K562 (cell line): ENCODE results near the gene OTC.

Experiments used
- ARID4B ChIP-seq: sonication (generic); formaldehyde crosslinking; IDR thresholded peaks from 2 replicates; pipeline ENCODE4 v1.8.0; 2022; ENCODE audit warnings: mild to moderate bottlenecking, missing genetic modification reagents
- CBFB ChIP-seq: sonication (generic); formaldehyde crosslinking; IDR thresholded peaks from 2 replicates; pipeline ENCODE4 v1.4.0; 2020; ENCODE audit warnings: mild to moderate bottlenecking, missing genetic modification reagents
- CHD1 ChIP-seq: fragments of 200-600 bp; sonication (generic); IDR thresholded peaks from one replicate; pipeline ENCODE4 v1.6.1; 2012; ENCODE audit warnings: mild to moderate bottlenecking, moderate library complexity, low read length, inconsistent platforms
- ERF ChIP-seq: fragments of 450-650 bp; formaldehyde crosslinking; IDR thresholded peaks from 2 replicates; pipeline ENCODE4 v1.4.0; 2020; ENCODE audit warnings: mild to moderate bottlenecking, mixed read lengths
- JUNB ChIP-seq: fragments of 450-650 bp; formaldehyde crosslinking; conservative IDR thresholded peaks from 2 replicates; pipeline ENCODE4 v1.4.0; 2020; ENCODE audit warnings: mild to moderate bottlenecking
- KDM1A ChIP-seq, 2 experiments: fragments of 450-650 bp; IDR thresholded peaks; 2 replicates each; pipeline ENCODE4 v1.6.1; 2016; ENCODE audit warnings: mild to moderate bottlenecking in 2 of 2
- ZBTB1 ChIP-seq: sonication (generic); formaldehyde crosslinking; IDR thresholded peaks from 2 replicates; pipeline ENCODE4 v1.8.1; 2023; ENCODE audit warnings: missing genetic modification reagents, low read depth, mild to moderate bottlenecking, borderline replicate concordance
- ZBTB40 ChIP-seq, 2 experiments: fragments of 450-650 bp in 1 of 2; sonication (generic) in 1 of 2; formaldehyde crosslinking in 1 of 2; IDR thresholded peaks; 2 replicates each; pipeline versions ENCODE4 v1.7.1 to v1.9.0; 2016 to 2022; ENCODE audit warnings: inconsistent platforms in 1 of 2, mild to moderate bottlenecking in 1 of 2, missing genetic modification reagents in 1 of 2
- TF ChIP-seq, protein P1 (sequence below): sonication (generic); formaldehyde crosslinking; IDR thresholded peaks from 2 replicates; pipeline ENCODE4 v1.8.1; 2023; ENCODE audit warnings: mild to moderate bottlenecking, missing genetic modification reagents, moderate library complexity

- TF ChIP-seq KDM1A (IDR thresholded peaks at IDR 0.05): no peak
- no peak for TF ChIP-seq JUNB (CRISPR knock-in tag)
- no peak for TF ChIP-seq ARID4B (CRISPR knock-in tag)
- no peak for TF ChIP-seq CBFB
- no peak for TF ChIP-seq CHD1
- TF ChIP-seq ZBTB1 (CRISPR knock-in tag): no peak
- TF ChIP-seq, protein P1, sequence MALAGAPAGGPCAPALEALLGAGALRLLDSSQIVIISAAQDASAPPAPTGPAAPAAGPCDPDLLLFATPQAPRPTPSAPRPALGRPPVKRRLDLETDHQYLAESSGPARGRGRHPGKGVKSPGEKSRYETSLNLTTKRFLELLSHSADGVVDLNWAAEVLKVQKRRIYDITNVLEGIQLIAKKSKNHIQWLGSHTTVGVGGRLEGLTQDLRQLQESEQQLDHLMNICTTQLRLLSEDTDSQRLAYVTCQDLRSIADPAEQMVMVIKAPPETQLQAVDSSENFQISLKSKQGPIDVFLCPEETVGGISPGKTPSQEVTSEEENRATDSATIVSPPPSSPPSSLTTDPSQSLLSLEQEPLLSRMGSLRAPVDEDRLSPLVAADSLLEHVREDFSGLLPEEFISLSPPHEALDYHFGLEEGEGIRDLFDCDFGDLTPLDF (CRISPR knock-in tag): no peak
- TF ChIP-seq ZBTB40 (IDR thresholded peaks at IDR 0.05): no peak
- no peak for TF ChIP-seq ZBTB40 (CRISPR knock-in tag; IDR thresholded peaks at IDR 0.05)
- no peak for TF ChIP-seq ERF (CRISPR knock-in tag)
Observed at GRCh38 chrX:38342853-38343778, 9.3 kb upstream of the OTC start.
